Progenitor cell of endocrine pancreas (in vitro differentiated cells): ENCODE data around the gene CYP27B1. TPM values are rescaled to one million over a fixed set of nuclear protein-coding genes. Genes with fewer than 3 reads are reported as not detected.

ENCODE experiments used
- DNase-seq: peaks from one replicate; pipeline ENCODE4 v3.0.0; 2021; ENCODE audit warnings: low spot score; ENCODE audit not compliant: unreplicated experiment
- H3K27ac Mint-ChIP-seq: 2 replicates; pipeline ENCODE4 v1.8.0; 2021; ENCODE audit warnings: mild to moderate bottlenecking, moderate library complexity, mixed read lengths
- H3K27me3 Mint-ChIP-seq: 2 replicates; pipeline ENCODE4 v1.8.0; 2021; ENCODE audit warnings: mixed read lengths
- H3K36me3 Mint-ChIP-seq: 2 replicates; pipeline ENCODE4 v1.8.0; 2022; ENCODE audit warnings: mixed read lengths; ENCODE audit not compliant: insufficient read depth
- H3K4me1 Mint-ChIP-seq: 2 replicates; pipeline ENCODE4 v1.8.0; 2021; ENCODE audit warnings: low read depth, mixed read lengths
- H3K4me3 Mint-ChIP-seq: 2 replicates; pipeline ENCODE4 v1.8.0; 2021; ENCODE audit warnings: low read depth, mild to moderate bottlenecking, moderate library complexity, mixed read lengths
- H3K9me3 Mint-ChIP-seq: 2 replicates; pipeline ENCODE4 v1.8.0; 2021; ENCODE audit warnings: low read depth, mixed read lengths
- total RNA-seq: library from RNA; stranded (reverse); gene quantifications from 2 replicates; pipeline ENCODE4 v1.2.1, GENCODE V29; 2021
- TF ChIP-seq, protein P1 (sequence below): fragments of 200-600 bp; sonication (generic); IDR thresholded peaks from one replicate; pipeline ENCODE4 v1.5.0; 2021; ENCODE audit warnings: antibody characterized with exemption, mild to moderate bottlenecking; ENCODE audit not compliant: unreplicated experiment

Gene CYP27B1
- total RNA-seq, 1 donor from 2014 or later, result 2.0 TPM

DNA sequence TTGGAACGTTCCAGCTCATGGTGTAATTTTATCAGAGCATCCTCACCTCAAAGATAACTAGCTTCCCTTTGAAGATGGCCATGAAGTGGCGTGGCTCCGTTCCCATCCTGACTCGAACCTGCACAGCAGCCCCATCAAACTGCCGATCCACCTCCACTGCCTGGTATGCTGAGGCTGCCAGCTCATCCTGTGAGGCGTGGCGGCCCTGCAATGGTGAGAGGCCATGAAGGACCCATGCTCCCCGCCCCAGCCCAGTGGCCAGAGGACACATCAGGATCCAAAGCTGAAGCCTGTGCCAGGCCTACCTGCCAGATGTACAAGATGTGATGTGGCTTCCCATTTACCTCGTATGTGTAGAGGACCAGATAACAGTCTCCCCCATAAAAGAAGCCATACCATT is 40.4 kb upstream of the CYP27B1 start:
- no peaks in the 10 kb centered on the region for H3K27me3 Mint-ChIP-seq
- DNase-seq, result no peak
- H3K36me3 Mint-ChIP-seq, result peaks cover 6% of the 10 kb centered on the region
- H3K27ac Mint-ChIP-seq, result no peak overlapping the region
- no peak overlapping the region for H3K4me3 Mint-ChIP-seq
- TF ChIP-seq, protein P1, sequence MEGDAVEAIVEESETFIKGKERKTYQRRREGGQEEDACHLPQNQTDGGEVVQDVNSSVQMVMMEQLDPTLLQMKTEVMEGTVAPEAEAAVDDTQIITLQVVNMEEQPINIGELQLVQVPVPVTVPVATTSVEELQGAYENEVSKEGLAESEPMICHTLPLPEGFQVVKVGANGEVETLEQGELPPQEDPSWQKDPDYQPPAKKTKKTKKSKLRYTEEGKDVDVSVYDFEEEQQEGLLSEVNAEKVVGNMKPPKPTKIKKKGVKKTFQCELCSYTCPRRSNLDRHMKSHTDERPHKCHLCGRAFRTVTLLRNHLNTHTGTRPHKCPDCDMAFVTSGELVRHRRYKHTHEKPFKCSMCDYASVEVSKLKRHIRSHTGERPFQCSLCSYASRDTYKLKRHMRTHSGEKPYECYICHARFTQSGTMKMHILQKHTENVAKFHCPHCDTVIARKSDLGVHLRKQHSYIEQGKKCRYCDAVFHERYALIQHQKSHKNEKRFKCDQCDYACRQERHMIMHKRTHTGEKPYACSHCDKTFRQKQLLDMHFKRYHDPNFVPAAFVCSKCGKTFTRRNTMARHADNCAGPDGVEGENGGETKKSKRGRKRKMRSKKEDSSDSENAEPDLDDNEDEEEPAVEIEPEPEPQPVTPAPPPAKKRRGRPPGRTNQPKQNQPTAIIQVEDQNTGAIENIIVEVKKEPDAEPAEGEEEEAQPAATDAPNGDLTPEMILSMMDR, result no peak
- H3K9me3 Mint-ChIP-seq, result no peaks in the 10 kb centered on the region
- no peaks in the 10 kb centered on the region for H3K4me1 Mint-ChIP-seq

- Mint-ChIP-seq H3K4me3 (no peak overlapping the region), H3K27ac (no peak overlapping the region), H3K27me3 (no peaks in the 10 kb centered on the region), H3K9me3 (no peaks in the 10 kb centered on the region), H3K36me3 (peaks cover 4% of the 10 kb centered on the region), H3K4me1 (no peaks in the 10 kb centered on the region)
- no peak for DNase-seq
- TF ChIP-seq, protein P1, result no peak
These were observed 39.8 kb upstream of the CYP27B1 start for GRCh38 chr12:57806677-57807076.

DNA sequence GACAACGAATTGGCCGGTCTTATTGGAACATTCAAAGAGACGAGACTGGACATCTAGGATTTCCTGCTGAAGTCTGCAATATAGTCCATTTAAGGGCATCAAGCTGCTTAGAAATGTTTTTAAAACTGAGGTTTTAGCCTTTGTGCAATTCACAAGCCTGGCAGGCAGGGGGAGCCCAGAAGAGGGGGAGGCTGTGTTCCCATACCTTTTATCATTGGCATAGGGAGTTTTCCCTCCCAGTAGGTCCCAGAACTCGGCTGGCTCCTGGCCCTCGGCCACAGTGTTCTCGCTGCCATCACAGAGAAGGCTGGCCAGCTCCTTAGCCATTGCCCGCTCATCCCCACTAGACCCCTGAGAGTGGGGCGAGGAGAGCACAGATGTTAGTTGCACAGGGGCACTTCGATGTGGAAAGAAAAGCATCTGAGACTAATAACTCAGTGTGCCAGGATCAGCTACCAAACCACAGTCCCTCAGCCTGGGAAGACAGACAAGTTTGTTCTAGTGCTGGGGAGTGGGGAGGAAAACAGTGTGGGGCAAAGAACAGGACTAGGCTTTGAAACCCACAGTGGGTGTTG is 36.5 kb upstream of the CYP27B1 start:
- Mint-ChIP-seq H3K27ac (no peak overlapping the region), H3K36me3 (peaks cover 6% of the 10 kb centered on the region), H3K27me3 (no peaks in the 10 kb centered on the region), H3K4me3 (no peak overlapping the region), H3K4me1 (no peaks in the 10 kb centered on the region), H3K9me3 (no peaks in the 10 kb centered on the region)
- peak; percentile 17 for DNase-seq
- TF ChIP-seq, protein P1, result peak; percentile 73

DNA sequence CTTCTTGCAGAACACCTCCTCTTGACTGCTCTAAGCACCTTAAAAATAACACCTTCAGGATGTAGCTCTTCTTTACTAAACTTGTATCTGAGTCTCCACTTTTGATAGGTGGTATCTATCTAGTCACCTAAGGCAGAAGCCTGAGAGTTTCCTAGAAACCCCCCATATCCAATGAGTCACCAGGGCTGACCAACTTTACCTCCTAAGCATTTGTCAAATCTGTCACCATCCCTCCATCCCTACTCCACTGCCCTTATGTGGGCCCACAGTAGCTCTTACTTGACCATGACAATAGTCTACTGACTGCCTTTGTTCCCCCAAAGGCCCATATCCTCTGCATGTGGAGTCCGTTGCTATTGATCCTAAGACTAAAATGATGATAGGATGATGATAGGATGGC is 35.7 kb upstream of the CYP27B1 start:
- no peak overlapping the region for H3K4me3 Mint-ChIP-seq
- H3K27ac Mint-ChIP-seq, result no peak overlapping the region
- no peak for DNase-seq
- H3K36me3 Mint-ChIP-seq, result peaks cover 6% of the 10 kb centered on the region
- TF ChIP-seq, protein P1, result no peak
- H3K4me1 Mint-ChIP-seq, result no peaks in the 10 kb centered on the region
- no peaks in the 10 kb centered on the region for H3K9me3 Mint-ChIP-seq
- no peaks in the 10 kb centered on the region for H3K27me3 Mint-ChIP-seq

GRCh38 chr12:57800965-57801364 is 34.1 kb upstream of the CYP27B1 start:
- TF ChIP-seq, protein P1, result no peak
- Mint-ChIP-seq H3K27me3 (no peaks in the 10 kb centered on the region), H3K4me3 (no peak overlapping the region), H3K9me3 (no peaks in the 10 kb centered on the region), H3K27ac (no peak overlapping the region), H3K4me1 (no peaks in the 10 kb centered on the region), H3K36me3 (peaks cover 8% of the 10 kb centered on the region)
- no peak for DNase-seq
